ENCODE results near the gene CAPN2. TPM values are rescaled to one million over a fixed set of nuclear protein-coding genes. Genes with fewer than 3 reads are reported as not detected.
A peak's percentile ranks its signal among the peaks of the same experiment; 100 is the strongest.

CAPN2 gene
- total RNA-seq, 4 donors from 2014 or later = 134 to 155 (median 148) TPM

DNA sequence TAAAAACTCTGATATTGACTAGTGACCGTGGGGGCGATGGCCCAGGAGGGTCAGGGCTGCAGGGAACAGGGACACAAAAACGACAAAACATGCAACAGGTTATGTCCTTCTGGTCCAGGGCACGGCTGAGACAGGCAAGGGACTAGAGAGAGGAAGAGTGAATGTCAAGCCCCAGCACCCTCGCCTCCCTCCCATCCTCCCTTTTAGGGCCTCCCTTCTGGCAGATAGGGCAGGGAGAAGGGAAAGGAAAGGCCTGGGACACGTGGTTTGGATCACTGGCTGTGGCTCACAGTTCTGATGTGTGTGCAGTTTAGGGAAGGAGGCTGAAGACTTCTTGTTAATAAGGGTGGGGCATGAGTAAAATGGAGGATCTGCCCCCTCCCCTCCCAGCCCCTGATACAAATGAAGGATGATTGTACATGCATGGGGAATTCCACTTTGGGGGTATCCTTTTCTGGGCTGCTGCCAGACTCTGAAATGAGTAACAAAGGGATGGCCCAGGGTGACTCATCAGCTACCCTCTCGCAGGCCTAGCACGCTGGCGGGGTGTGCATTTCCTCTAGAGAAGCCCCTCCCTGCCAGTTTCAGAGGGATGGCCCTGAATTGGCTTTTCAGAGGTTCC, 14.2 kb downstream of the CAPN2 start:
- Histone ChIP-seq H3K27ac (peak overlapping the region in 2 of 3 donors; percentile 36 to 70), H3K4me3 (replicated peaks in 1 of 3) (no peak overlapping the region), H3K27me3 (no peaks in the 10 kb centered on the region), H3K4me1 (peaks cover 20 to 44% of the 10 kb centered on the region in 2 donors), H3K9me3 (no peaks in the 10 kb centered on the region), H3K36me3 (peaks cover 0 to 3% of the 10 kb centered on the region in 2 donors)
- intact Hi-C loops (cut with DNase I) = no loop called here
- 37 to 59% methylated on average over 9 of the region's 9 CpGs for WGBS, 2 donors
- DNase-seq = peak; percentile 41 to 49
- TF ChIP-seq, protein P1, sequence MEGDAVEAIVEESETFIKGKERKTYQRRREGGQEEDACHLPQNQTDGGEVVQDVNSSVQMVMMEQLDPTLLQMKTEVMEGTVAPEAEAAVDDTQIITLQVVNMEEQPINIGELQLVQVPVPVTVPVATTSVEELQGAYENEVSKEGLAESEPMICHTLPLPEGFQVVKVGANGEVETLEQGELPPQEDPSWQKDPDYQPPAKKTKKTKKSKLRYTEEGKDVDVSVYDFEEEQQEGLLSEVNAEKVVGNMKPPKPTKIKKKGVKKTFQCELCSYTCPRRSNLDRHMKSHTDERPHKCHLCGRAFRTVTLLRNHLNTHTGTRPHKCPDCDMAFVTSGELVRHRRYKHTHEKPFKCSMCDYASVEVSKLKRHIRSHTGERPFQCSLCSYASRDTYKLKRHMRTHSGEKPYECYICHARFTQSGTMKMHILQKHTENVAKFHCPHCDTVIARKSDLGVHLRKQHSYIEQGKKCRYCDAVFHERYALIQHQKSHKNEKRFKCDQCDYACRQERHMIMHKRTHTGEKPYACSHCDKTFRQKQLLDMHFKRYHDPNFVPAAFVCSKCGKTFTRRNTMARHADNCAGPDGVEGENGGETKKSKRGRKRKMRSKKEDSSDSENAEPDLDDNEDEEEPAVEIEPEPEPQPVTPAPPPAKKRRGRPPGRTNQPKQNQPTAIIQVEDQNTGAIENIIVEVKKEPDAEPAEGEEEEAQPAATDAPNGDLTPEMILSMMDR (IDR thresholded peaks at IDR 0.05) = no peak
- TF ChIP-seq POLR2A (IDR thresholded peaks at IDR 0.05) = no peak

DNA sequence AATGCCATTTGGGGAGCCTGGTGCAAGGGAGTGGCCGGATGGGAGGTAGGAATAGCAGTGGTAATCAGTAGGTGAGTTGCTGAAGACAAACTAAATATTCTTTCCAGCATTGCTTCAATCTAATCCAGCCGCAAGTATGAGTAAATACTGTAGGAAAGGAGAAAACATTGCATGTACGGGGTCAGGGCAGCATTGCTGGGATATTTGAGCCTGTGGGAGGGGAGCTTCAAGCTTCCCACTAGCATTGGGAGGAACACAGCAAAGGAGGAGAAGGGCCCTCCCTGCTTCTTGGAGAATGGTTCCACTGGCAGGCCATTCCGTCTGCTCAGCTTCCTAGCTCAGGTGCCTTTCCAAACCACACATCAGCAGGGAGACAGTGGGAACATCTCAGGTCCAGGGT, 15.2 kb downstream of the CAPN2 start:
- Histone ChIP-seq H3K27ac (peak overlapping the region in 2 of 3 donors; percentile 36 to 70), H3K27me3 (no peaks in the 10 kb centered on the region), H3K9me3 (no peaks in the 10 kb centered on the region), H3K36me3 (peaks cover 0 to 3% of the 10 kb centered on the region in 2 donors), H3K4me3 (replicated peaks in 1 of 3) (no peak overlapping the region), H3K4me1 (peaks cover 31 to 55% of the 10 kb centered on the region in 2 donors)
- intact Hi-C loops (cut with DNase I) = no loop called here
- no peak for DNase-seq
- no peak for TF ChIP-seq POLR2A (IDR thresholded peaks at IDR 0.05)
- TF ChIP-seq, protein P1 (IDR thresholded peaks at IDR 0.05) = no peak
- 86 to 89% methylated on average over 4 of the region's 4 CpGs for WGBS, 2 donors

DNA sequence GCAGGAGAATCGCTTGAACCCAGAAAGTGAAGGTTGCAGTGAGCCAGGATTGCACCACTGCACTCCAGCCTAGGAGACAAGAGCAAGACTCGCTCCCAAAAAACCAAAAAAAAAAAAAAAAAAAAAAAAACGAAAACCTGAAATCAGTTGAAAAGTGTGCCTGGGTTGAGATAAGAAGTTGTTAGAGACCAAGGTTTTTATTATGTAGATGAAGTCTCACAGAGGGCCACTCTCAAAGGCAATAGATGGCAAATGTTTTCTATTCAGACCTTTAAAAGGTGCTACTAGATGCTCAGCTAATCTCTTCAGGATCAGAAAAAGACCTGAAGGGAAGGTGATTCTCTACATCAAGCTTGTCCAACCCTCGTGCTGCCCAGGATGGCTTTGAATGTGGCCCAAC, 17.6 kb downstream of the CAPN2 start:
- TF ChIP-seq POLR2A (IDR thresholded peaks at IDR 0.05) = no peak
- TF ChIP-seq, protein P1 (IDR thresholded peaks at IDR 0.05) = no peak
- no peak for DNase-seq
- WGBS, 2 donors = 74 to 81% methylated on average over 4 of the region's 4 CpGs
- Histone ChIP-seq H3K4me3 (replicated peaks in 1 of 3) (no peak overlapping the region), H3K9me3 (no peaks in the 10 kb centered on the region), H3K4me1 (peaks cover 53 to 79% of the 10 kb centered on the region in 2 donors), H3K27ac (peak overlapping the region; percentile 78 to 86 (median 83)), H3K27me3 (no peaks in the 10 kb centered on the region), H3K36me3 (no peaks in the 10 kb centered on the region)
- intact Hi-C loops (cut with DNase I) = no loop called here

DNA sequence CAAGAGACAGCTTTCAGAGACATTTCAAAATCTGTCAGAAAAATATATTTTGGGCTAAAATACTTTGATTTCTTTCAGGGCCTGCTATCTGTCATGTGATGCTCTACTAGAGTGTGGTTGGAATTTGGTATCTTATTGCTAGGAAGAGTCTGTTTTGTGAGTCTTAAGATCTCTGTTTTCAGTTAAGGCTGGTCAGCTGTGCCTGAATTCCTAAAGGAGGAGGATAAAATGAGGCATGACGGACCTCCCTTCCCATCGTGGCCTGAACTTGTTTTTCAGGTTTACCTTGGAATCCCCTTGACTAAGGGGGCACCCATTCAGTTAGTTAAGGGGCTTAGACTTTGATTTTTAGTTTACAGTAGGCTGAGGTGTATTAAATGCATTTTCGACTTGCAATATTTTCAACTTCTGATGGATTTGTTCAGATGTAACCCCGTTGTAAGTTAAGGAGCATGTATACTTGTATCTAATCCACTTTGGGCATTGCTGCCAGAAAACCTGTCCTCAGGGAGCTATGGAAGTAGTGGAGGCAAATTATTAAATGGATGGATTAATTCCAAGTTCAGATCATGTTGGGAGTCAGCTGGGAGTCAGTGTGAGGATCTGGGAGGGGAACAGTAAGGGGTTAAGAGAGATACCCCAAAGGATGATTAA, 18.3 kb downstream of the CAPN2 start:
- Histone ChIP-seq H3K27ac (peak overlapping the region; percentile 78 to 86 (median 83)), H3K4me1 (peaks cover 54 to 76% of the 10 kb centered on the region in 2 donors), H3K4me3 (replicated peaks in 1 of 3) (no peak overlapping the region), H3K9me3 (no peaks in the 10 kb centered on the region), H3K27me3 (no peaks in the 10 kb centered on the region), H3K36me3 (no peaks in the 10 kb centered on the region)
- 21% methylated on average over 4 of the region's 4 CpGs for WGBS, 2 donors
- intact Hi-C loops (cut with DNase I) = no loop called here
- TF ChIP-seq, protein P1 (IDR thresholded peaks at IDR 0.05) = no peak
- TF ChIP-seq POLR2A (IDR thresholded peaks at IDR 0.05) = no peak
- DNase-seq = peak; percentile 47 to 58
